DMS153 (cell line): ENCODE results near the gene FRMD3.
"Not testable (repeated sequence)": the region's sequence is repeated elsewhere in the genome, so short reads cannot be mapped to it uniquely, and the experiment has no call there.

Source experiments
- DNase-seq: peaks from one replicate; lab custom pipeline; 2025; lab: John Stamatoyannopoulos, UW

The FRMD3 gene

DNA sequence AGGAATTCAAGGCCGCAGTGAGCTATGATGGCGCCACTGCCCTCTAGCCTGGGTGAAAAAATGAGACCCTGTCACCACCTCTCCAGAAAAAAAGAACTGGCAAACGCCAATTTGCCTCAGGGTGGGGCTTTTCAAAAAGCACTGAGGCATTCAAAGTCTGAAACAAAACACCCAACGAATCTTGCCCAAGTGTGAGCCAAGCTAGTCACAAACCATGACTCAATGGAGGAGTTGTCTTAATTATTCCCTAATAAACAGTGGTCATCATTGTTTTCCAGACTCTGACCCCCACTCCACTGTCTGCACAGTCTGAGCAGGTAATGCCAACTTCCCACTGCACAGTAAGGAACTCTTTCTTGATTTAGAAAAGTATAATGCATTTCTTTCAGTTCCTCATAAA lies 16.8 kb downstream of the FRMD3 start:
- DNase-seq: no peak

DNA sequence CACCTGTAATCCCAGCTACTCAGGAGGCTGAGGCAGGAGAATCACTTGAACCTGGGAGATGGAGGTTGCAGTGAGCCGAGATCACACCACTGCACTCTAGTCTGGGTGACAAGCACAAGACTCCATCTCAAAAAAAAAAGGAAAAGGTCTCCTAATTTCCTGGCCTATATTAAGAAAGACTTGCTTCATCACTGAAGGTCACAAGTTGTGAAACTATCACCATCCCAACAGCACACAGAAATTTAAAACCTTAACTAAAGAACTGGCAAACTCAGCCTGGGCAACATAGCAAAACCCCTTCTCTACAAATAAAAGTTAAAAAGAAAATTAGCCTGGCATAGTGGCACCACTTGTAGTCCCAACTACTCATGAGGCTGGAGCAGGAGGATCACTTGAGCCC lies 17.2 kb downstream of the FRMD3 start:
- DNase-seq: no peak

DNA sequence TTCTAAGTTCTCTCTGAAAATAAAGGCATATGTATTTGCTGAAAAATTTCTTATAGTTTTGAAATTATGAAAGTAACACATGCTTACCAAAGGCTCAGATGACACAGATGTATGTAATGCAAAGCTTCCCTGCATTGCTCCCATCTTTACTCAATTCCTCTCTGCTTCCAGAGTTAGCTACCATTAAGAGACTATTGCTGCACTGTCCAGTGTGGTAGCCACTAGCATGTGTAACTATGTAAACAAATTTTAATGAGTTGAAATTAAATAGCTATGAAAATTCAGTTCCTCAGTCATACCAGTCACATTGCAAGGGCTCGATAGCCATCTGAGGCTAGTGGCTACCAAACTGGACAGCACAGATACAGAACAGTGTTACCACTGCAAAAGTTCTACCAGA lies 17.9 kb downstream of the FRMD3 start:
- no peak for DNase-seq

DNA sequence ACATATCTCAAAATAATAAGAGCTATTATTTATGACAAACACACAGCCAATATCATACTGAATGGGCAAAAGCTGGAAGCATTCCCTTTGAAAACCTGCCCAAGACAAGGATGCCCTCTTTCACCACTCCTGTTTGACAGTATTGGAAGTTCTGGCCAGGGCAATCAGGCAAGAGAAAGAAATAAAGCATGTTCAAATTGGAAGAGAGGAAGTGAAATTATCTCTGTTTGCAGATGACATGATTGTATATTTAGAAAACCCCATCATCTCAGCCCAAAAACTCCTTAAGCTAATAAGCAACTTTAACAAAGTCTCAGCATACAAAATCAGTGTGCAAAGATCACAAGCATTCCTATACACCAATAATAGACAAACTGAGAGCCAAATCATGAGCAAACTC lies 20.2 kb downstream of the FRMD3 start:
- DNase-seq: not testable (repeated sequence)

DNA sequence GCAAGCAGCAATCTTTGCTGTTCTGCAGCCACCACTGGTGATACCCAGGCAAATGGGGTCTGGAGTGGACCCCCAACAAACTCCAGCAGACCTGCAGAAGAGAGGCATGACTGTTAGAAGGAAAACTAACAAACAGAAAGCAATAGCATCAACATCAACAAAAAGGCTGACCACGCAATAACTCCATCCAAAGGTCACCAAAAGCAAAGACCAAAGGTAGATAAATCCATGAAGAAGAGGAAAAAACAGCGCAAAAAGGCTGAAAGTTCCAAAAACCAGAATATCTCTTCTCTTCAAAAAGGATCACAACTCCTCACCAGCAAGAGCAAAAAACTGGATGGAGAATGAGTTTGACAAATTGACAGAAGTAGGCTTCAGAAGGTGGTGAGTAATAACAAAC lies 23.4 kb downstream of the FRMD3 start:
- no peak for DNase-seq

- DNase-seq: no peak
These were observed 25.6 kb downstream of the FRMD3 start for GRCh38 chr9:83512621-83513020.

GRCh38 chr9:83511051-83511450 lies 27.1 kb downstream of the FRMD3 start:
- no peak for DNase-seq

DNA sequence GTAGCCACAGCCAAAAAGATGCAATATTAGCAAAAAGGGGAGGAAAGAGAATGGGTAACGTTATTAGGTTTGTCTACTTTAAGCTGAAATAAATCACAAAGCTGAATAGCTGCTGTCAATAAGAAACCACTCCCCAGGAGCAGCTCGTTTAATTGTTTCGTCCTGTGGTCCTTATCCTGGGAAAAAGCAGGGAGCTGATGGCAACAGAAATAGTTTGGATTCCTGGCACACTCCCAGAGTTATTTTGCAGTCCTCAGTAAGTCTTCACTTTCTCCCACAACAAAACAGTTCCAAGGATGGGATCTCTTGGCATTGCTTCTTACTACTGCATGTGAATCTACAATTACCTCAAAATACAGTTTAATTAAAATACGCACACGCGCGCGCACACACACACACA lies 28.8 kb downstream of the FRMD3 start:
- DNase-seq: no peak

DNA sequence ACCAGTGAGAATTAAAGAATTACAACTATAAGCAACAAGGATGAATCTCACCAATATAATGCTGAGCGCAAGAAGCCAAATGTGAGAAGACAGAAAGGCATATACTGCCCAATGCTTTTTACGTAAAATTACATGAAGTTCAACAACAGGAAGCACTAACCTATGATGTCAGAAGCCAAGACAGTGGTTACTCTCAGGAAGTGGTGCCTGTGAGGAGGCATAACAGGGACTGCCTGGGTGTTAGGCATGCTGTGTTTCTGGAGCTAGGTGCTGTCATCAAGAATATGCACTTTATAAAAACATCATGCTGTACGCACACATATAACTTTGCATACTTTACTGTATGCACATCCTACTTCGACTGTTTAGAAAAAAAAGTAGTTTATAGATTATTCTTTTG lies 30.1 kb downstream of the FRMD3 start:
- DNase-seq: no peak

- peak; percentile 40 for DNase-seq
These were observed 32.9 kb downstream of the FRMD3 start for GRCh38 chr9:83505282-83505681.

- no peak for DNase-seq
These were observed 34.3 kb downstream of the FRMD3 start for GRCh38 chr9:83503866-83504265.

GRCh38 chr9:83501565-83501964 lies 36.6 kb downstream of the FRMD3 start:
- no peak for DNase-seq

DNA sequence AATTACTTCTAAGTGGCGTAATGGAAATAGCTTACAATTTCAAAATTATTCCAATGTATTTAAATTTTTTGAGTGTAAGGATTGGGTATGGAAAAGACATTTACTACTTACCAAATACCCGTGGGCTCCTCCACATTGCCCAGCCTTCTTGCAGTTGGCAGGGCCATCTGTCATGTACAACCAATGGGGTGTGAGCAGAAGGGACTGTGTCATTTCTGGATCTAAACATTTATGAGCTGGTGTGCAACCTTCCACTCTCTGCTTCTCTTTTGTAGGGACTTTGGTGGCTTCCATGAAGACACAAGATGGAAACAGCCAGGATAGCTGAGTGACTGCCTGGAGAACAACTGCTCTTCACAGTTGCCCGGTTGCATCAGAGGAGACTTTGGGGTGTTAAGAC lies 40.8 kb downstream of the FRMD3 start:
- no peak for DNase-seq

GRCh38 chr9:83491995-83492394 lies 46.2 kb downstream of the FRMD3 start:
- DNase-seq: no peak

GRCh38 chr9:83491413-83491812 lies 46.8 kb downstream of the FRMD3 start:
- no peak for DNase-seq

- no peak for DNase-seq
These were observed 48.2 kb downstream of the FRMD3 start for GRCh38 chr9:83489961-83490360.

DNA sequence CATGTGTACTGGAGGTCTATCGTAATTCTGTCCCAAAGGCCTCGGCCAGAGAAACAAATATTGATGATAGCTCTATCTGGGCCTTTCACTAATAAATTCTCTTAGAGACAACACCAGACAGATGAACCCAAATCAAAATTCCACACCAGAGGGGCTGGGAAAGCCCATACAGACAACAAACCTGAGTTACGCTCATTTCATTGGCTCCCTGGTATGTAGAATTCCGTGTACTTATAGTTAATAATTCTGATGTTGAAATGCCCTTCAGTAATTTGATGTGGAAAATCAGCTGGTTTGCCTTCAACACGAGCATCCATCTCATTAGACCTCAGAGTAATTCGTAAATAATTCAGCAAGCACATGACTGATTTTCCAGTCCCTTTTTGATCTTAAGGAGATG lies 53.2 kb downstream of the FRMD3 start:
- no peak for DNase-seq

GRCh38 chr9:83483223-83483622 lies 55.0 kb downstream of the FRMD3 start:
- DNase-seq: no peak

- DNase-seq: no peak
These were observed 58.4 kb downstream of the FRMD3 start for GRCh38 chr9:83479765-83480164.

GRCh38 chr9:83477571-83477970 lies 60.6 kb downstream of the FRMD3 start:
- no peak for DNase-seq

GRCh38 chr9:83477120-83477519 lies 61.1 kb downstream of the FRMD3 start:
- no peak for DNase-seq

DNA sequence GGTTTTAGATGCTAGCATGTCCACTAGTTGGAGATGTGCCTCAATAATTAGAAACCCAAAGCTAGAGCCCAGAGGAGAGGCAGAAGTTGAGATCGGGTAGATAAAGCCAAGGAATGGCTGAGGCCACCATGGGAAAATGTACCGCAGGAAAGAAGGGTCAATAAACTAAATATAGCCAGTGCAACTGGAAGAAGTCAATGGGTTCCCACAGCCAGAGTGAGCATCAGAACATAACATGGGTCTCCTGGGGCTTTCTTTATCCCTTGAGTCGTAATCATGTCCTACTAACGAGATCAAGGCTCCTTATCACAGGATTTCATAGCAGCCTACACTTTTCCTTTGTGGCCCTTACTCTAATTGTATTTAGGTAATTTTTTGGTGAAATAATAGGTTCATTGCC lies 61.7 kb downstream of the FRMD3 start:
- no peak for DNase-seq

DNA sequence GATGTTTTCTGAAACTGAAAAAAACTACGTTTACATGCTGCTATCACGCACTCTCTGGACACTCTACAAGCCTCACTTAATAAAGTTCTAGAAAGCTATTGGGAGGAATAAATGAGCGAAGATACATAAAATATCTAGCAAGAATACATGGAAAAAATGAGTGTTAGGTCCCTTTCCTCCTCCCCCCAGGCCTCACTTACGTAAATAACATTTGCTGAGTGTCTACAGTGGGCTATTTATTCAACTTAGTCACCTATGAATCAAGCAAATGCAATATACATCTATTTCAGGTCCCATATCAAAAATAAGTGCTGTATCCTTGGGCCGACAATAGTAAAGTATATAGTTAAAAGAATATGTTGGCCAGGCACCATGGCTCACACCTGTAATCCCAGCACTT lies 62.5 kb downstream of the FRMD3 start:
- DNase-seq: no peak

GRCh38 chr9:83474631-83475030 lies 63.6 kb downstream of the FRMD3 start:
- DNase-seq: no peak

DNA sequence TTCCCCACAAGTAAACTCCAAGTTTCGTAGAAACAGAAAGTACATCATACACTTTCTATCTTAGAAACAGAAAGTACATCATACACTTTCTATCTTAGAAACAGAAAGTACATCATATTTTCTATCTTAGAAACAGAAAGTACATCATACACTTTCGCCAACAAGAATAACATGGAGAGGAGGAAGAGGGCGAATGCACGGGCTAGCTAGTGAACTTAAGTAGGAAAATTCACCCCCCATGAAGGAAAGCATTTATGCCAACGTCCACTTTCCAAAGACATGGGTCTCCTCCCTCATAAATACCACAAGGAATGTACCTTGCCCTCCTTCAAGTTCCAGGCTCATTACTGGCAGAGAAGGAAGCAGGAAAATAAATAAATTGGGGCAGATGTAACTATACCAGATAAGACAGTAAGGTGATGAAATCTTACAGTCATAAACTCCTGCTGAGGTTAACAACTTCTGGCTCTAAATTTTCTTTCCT lies 64.7 kb downstream of the FRMD3 start:
- DNase-seq: no peak
